GM20000 (cell line): ENCODE measurements around the gene PEX11A.

Experiments
- DNase-seq: peaks from one replicate; pipeline ENCODE4 v3.0.0; 2012; ENCODE audit warnings: low spot score
- CTCF ChIP-seq: IDR thresholded peaks from 2 replicates; pipeline ENCODE4 v1.5.1; 2012; ENCODE audit warnings: mild to moderate bottlenecking, control low read depth; ENCODE audit errors: extremely low read depth, missing control alignments

The PEX11A gene

GRCh38 chr15:89686522-89686921 lies 4.0 kb downstream of the PEX11A start:
- TF ChIP-seq CTCF: no peak
- DNase-seq: no peak

GRCh38 chr15:89685995-89686394 lies 4.6 kb downstream of the PEX11A start:
- no peak for TF ChIP-seq CTCF
- no peak for DNase-seq

GRCh38 chr15:89681146-89681545 lies 9.4 kb downstream of the PEX11A start:
- no peak for DNase-seq
- no peak for TF ChIP-seq CTCF

- no peak for TF ChIP-seq CTCF
- no peak for DNase-seq
Observed at GRCh38 chr15:89680282-89680873, 10.2 kb downstream of the PEX11A start.

GRCh38 chr15:89679212-89679611 lies 11.3 kb downstream of the PEX11A start, which contains the start of gene PLIN1:
PLIN1 (minus strand) TSS chr15:89679367; CDS start chr15:89677489, 1,878 bp downstream.
- no peak for DNase-seq
- TF ChIP-seq CTCF: no peak

- no peak for DNase-seq
- no peak for TF ChIP-seq CTCF
Observed at GRCh38 chr15:89677381-89677780, 13.2 kb downstream of the PEX11A start.

- no peak for DNase-seq
- TF ChIP-seq CTCF: no peak
Observed at GRCh38 chr15:89675606-89676005, 14.9 kb downstream of the PEX11A start.
